GM23248 (cell line): Measurements from ENCODE around the gene TNIP1. TPM values are rescaled to one million over a fixed set of nuclear protein-coding genes. Genes with fewer than 3 reads are reported as not detected.
A peak's percentile ranks its signal among the peaks of the same experiment; 100 is the strongest.

Experiments
- DNase-seq: peaks from one replicate; pipeline ENCODE4 v3.0.0-alpha.2; 2015
- H2AFZ ChIP-seq: fragments of 200-600 bp; sonication (generic); 2 replicates; pipeline ENCODE4 v1.6.1; 2016; ENCODE audit warnings: antibody characterized with exemption
- H3F3A ChIP-seq: fragments of 200-600 bp; sonication (generic); 2 replicates; pipeline ENCODE4 v1.6.1; 2016; ENCODE audit warnings: mild to moderate bottlenecking, antibody characterized with exemption, mixed run types; ENCODE audit not compliant: insufficient read depth
- H3K27ac ChIP-seq: fragments of 200-600 bp; sonication (generic); 2 replicates; pipeline ENCODE4 v1.5.1; 2016; ENCODE audit warnings: mild to moderate bottlenecking
- H3K27me3 ChIP-seq: fragments of 200-600 bp; sonication (generic); replicated peaks from 2 replicates; pipeline ENCODE4 v1.6.1; 2016; ENCODE audit warnings: mild to moderate bottlenecking; ENCODE audit not compliant: insufficient read depth
- H3K36me3 ChIP-seq: fragments of 200-600 bp; sonication (generic); 2 replicates; pipeline ENCODE4 v1.6.1; 2016; ENCODE audit warnings: low read depth, mild to moderate bottlenecking
- H3K4me1 ChIP-seq: fragments of 200-600 bp; sonication (generic); 2 replicates; pipeline ENCODE4 v1.6.1; 2016; ENCODE audit warnings: mild to moderate bottlenecking; ENCODE audit not compliant: insufficient read depth
- H3K4me2 ChIP-seq: fragments of 200-600 bp; sonication (generic); one replicate; pipeline ENCODE4 v1.6.1; 2016; ENCODE audit warnings: mild to moderate bottlenecking; ENCODE audit not compliant: unreplicated experiment
- H3K4me3 ChIP-seq: fragments of 200-600 bp; sonication (generic); 2 replicates; pipeline ENCODE4 v1.5.1; 2016; ENCODE audit warnings: mild to moderate bottlenecking
- H3K79me2 ChIP-seq: fragments of 200-600 bp; sonication (generic); 2 replicates; pipeline ENCODE4 v1.6.1; 2016; ENCODE audit warnings: mild to moderate bottlenecking; ENCODE audit not compliant: insufficient read depth
- H3K9ac ChIP-seq: fragments of 200-600 bp; sonication (generic); 2 replicates; pipeline ENCODE4 v1.6.1; 2016; ENCODE audit warnings: mild to moderate bottlenecking
- H3K9me2 ChIP-seq: fragments of 200-600 bp; sonication (generic); 2 replicates; pipeline ENCODE4 v1.6.1; 2016; ENCODE audit warnings: mixed run types, mild to moderate bottlenecking, moderate library complexity; ENCODE audit not compliant: insufficient read depth
- H3K9me3 ChIP-seq: fragments of 200-600 bp; sonication (generic); one replicate; pipeline ENCODE4 v1.6.1; 2017; ENCODE audit warnings: low read depth
- H4K20me1 ChIP-seq: fragments of 200-600 bp; sonication (generic); 2 replicates; pipeline ENCODE4 v1.6.0; 2016; ENCODE audit not compliant: insufficient read depth
- EZH2 ChIP-seq: fragments of 200-600 bp; sonication (generic); IDR thresholded peaks from 2 replicates; pipeline ENCODE4 v1.6.1; 2018; ENCODE audit warnings: antibody characterized with exemption, mild to moderate bottlenecking; ENCODE audit not compliant: insufficient read depth, poor library complexity, severe bottlenecking
- EZH2phosphoT487 ChIP-seq: fragments of 200-600 bp; sonication (generic); IDR thresholded peaks from 2 replicates; pipeline ENCODE4 v1.6.1; 2018; ENCODE audit warnings: antibody characterized with exemption, moderate library complexity, mild to moderate bottlenecking, low read depth; ENCODE audit not compliant: insufficient read depth
- WGBS, 2 experiments: methylation state at CpG; one replicate each; pipeline ENCODE4 v1.1.6; 2015 to 2017; ENCODE audit warnings: low lambda C conversion rate in 2 of 2, low coverage in 1 of 2; ENCODE audit errors: missing lambda C conversion rate in 2 of 2; 5-methylcytosine and 5-hydroxymethylcytosine counted together
- in situ Hi-C: fragments of 300-500 bp; cut with MboI; formaldehyde crosslinking; loops from 2 replicates; pipeline ENCODE4 v1.15.0; 2020
- polyA plus RNA-seq: library from polyadenylated mRNA; unstranded; fragments of >200 nt; fragmentation: Nextera tagmentation; extraction: Ambion mirVana; gene quantifications from 2 replicates; pipeline ENCODE4 v1.2.1, GENCODE V29; 2016
- total RNA-seq: library from RNA; depleted of rRNA; stranded (reverse); fragments of >200 nt; shearing (Covaris generic); gene quantifications from 2 replicates; pipeline ENCODE4 v1.2.3, GENCODE V29; 2014

The TNIP1 gene
- total and polyA plus RNA-seq, 2 experiments from 2014 or later, result 43.2 to 88.8 TPM

DNA sequence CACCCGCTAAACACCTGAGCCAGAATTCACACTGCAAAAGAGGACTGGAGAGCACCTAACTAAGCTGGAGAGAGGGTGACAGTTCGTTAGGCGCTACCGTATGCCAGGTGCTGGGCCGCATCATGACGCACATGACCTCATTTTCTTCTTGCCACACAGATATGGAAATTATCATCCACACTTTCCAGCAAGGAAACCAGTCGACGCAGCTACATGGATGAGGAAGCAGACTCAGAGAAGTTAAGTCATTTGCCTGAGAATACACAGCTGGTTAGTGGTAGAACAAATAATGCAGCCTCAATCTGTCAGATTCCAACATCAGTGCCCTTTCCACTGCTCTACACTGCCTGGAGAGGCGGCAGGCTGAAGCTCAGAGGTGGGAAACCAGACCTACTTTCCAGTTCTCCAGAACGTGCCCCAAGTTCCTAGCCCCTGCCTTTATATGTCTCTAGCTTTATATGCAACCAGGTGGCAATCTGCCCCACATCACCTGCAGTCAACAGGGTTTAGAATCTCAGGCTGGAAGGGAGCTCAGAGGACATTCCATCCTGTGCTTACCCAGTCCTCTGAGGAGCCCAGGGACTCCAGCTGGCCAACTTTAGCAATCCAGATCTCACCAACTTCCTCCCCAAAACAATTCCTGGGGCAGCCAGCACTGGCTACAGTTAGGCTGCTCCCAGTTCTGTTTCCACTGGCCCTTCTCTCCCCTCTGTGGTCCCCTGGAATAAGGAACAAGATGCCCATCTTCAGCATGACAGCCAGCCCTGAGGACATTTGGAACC, 8.8 kb downstream of the TNIP1 start:
- Histone ChIP-seq H2AFZ (no peak overlapping the region), H3F3A (peaks cover 43% of the 10 kb centered on the region), H3K4me2 (no peak overlapping the region), H3K27me3 (no peaks in the 10 kb centered on the region), H3K27ac (peak overlapping the region; percentile 69), H3K9ac (0 out of 2 replicates have a peak overlapping the region, but pooled peaks have one; percentile 39), H3K9me3 (no peaks in the 10 kb centered on the region), H4K20me1 (no peaks in the 10 kb centered on the region; the same call in 1 of the 2 replicates), H3K9me2 (no peaks in the 10 kb centered on the region), H3K4me3 (no peak overlapping the region), H3K36me3 (no peaks in the 10 kb centered on the region), H3K79me2 (peaks cover 93% of the 10 kb centered on the region), H3K4me1 (peaks cover 55% of the 10 kb centered on the region)
- in situ Hi-C loops, result no loop called here
- TF ChIP-seq EZH2, result no peak
- no peak for TF ChIP-seq EZH2phosphoT487
- peak; percentile 51 for DNase-seq
- 97 to 98% methylated on average over 10 of the region's 10 CpGs for WGBS, 2 experiments

DNA sequence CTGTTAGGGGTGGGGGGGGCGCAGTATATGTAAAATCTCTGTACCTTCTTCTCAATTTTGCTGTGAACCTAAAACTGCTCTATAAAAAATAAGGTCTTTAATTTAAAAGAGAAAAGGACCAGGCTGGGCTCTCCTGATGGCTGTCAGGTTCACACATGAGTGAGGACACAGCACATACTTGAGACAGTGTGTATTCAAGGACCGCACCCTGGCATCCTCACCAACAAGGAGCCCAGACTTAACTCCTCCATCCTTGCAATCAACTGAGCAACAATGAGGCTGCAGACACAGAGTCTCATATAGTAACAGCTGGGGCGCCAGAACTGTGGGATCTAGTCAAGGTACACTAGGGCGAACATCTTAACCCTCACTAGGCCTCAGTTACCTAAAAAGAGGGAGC, 9.8 kb downstream of the TNIP1 start:
- Histone ChIP-seq H3K4me1 (peaks cover 44% of the 10 kb centered on the region), H3K27ac (no peak overlapping the region), H3K79me2 (peaks cover 93% of the 10 kb centered on the region), H3K27me3 (no peaks in the 10 kb centered on the region), H3K9me3 (no peaks in the 10 kb centered on the region), H2AFZ (no peak overlapping the region), H3K9me2 (no peaks in the 10 kb centered on the region), H3F3A (peaks cover 35% of the 10 kb centered on the region), H3K9ac (no peak overlapping the region), H3K4me3 (no peak overlapping the region), H3K4me2 (no peak overlapping the region), H3K36me3 (no peaks in the 10 kb centered on the region), H4K20me1 (peaks cover under 1% of the 10 kb centered on the region)
- no peak for TF ChIP-seq EZH2phosphoT487
- TF ChIP-seq EZH2, result no peak
- no peak for DNase-seq
- in situ Hi-C loops, result no loop called here
- WGBS, 2 experiments, result 96 to 100% methylated on average over 4 of the region's 4 CpGs

DNA sequence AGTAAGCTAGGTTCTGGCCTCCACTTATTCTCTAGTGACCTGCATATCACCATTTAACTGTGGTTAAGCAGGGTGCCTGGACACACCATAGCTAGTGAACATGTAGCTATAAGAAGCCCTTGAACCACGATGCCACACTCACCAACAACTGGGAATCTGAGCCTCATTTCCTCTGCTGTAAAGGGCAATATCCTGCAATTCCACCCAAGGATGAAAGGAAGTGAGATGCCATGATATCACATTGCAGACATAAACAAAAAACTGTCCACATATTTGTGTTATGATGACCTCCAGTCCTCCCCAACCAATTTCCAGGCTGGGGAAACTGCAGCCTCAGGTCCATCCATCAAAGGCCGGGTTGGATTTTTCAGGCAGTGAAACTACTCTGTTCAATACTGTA, 10.4 kb downstream of the TNIP1 start:
- H4K20me1 ChIP-seq, result peaks cover 4% of the 10 kb centered on the region
- peaks cover 39% of the 10 kb centered on the region for H3K4me1 ChIP-seq
- peaks cover 34% of the 10 kb centered on the region for H3F3A ChIP-seq
- peak overlapping the region; percentile 9; the same call in 1 of the 2 replicates for H3K27ac ChIP-seq
- no peaks in the 10 kb centered on the region for H3K9me3 ChIP-seq
- H3K9ac ChIP-seq, result no peak overlapping the region
- H2AFZ ChIP-seq, result no peak overlapping the region
- peaks cover 96% of the 10 kb centered on the region for H3K79me2 ChIP-seq
- no peaks in the 10 kb centered on the region for H3K27me3 ChIP-seq
- no peaks in the 10 kb centered on the region for H3K9me2 ChIP-seq
- peak; percentile 21 for DNase-seq
- WGBS, 2 experiments, result 46% methylated on average over 2 of the region's 2 CpGs
- TF ChIP-seq EZH2, result no peak
- no peak for TF ChIP-seq EZH2phosphoT487
- H3K4me3 ChIP-seq, result no peak overlapping the region
- H3K4me2 ChIP-seq, result peak overlapping the region; percentile 41
- H3K36me3 ChIP-seq, result no peaks in the 10 kb centered on the region
- in situ Hi-C loops, result no loop called here

DNA sequence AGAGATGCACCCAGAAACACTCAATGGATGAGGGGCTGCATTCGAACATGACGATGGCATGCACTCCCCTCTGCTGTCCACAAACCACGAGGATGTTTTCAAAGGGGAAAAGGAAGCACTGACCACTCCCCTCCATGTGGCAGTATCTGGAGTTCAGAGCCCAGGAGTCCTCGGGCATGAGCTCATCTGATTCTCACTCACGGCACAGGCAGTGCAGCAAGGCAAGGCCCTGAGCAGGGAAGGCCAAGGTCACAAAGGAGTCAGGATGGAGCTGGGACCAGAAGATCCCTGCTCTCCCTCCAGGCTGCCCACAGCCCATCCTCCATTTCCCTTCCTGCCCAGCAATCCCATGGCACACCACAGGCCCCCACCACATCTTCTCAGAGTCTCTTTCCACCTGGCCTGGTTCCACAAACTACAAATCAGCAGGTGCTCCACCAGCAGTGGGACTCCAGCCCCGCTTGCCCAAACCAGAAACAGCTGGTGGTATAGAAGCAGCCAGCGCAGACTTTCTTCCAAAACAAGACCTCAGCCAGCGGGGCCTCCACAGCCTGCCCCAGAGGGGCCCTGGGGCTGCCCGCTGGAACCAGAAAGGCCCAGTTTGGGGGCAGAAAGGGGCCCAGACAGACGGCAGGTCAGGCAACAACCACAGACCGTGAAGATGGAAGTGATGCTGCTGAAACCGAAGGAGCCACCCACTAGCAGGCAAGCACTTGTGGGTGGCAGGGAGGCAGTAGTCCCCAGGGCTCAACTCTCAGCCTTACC, 12.2 kb downstream of the TNIP1 start:
- in situ Hi-C loops, result no loop called here
- WGBS, 2 experiments, result 52 to 55% methylated on average over 12 of the region's 12 CpGs

More for the DNA sequence above, 12.2 kb downstream of the TNIP1 start:
- H3K79me2 ChIP-seq, result peaks cover 96% of the 10 kb centered on the region
- no peak overlapping the region for H3K4me2 ChIP-seq
- H3K4me1 ChIP-seq, result peaks cover 36% of the 10 kb centered on the region
- no peaks in the 10 kb centered on the region for H3K36me3 ChIP-seq
- H4K20me1 ChIP-seq, result peaks cover 4% of the 10 kb centered on the region
- H3F3A ChIP-seq, result peaks cover 23% of the 10 kb centered on the region
- TF ChIP-seq EZH2 (no peak), EZH2phosphoT487 (no peak)
- H3K9ac ChIP-seq, result no peak overlapping the region
- no peak overlapping the region for H2AFZ ChIP-seq
- H3K27ac ChIP-seq, result no peak overlapping the region
- peak; percentile 28 for DNase-seq
- no peaks in the 10 kb centered on the region for H3K27me3 ChIP-seq
- H3K9me2 ChIP-seq, result no peaks in the 10 kb centered on the region
- no peaks in the 10 kb centered on the region for H3K9me3 ChIP-seq
- H3K4me3 ChIP-seq, result no peak overlapping the region
